SK-N-SH (cell line): Measurements from ENCODE around the gene HAUS1.

Experiments used
- JUND ChIP-seq: IDR thresholded peaks from 2 replicates; pipeline ENCODE4 v1.4.0; 2012
- MXI1 ChIP-seq: IDR thresholded peaks from 2 replicates; pipeline ENCODE4 v1.6.1; 2012; ENCODE audit warnings: mild to moderate bottlenecking, low read depth, low read length, improper control_type of control experiment
- POLR2AphosphoS5 ChIP-seq: IDR thresholded peaks from 2 replicates; pipeline ENCODE4 v1.6.1; 2012; ENCODE audit warnings: low read depth, low read length
- RFX5 ChIP-seq: IDR thresholded peaks from 2 replicates; pipeline ENCODE4 v1.6.1; 2012; ENCODE audit warnings: mild to moderate bottlenecking, improper control_type of control experiment, low read length
- USF1 ChIP-seq: IDR thresholded peaks from 2 replicates; pipeline ENCODE4 v1.4.0; 2012; ENCODE audit warnings: low read depth, borderline replicate concordance
- TF ChIP-seq, protein P1 (sequence below): fragments of 200-600 bp; sonication (generic); IDR thresholded peaks from 2 replicates; pipeline ENCODE4 v1.6.1; 2017; ENCODE audit warnings: antibody characterized with exemption, mild to moderate bottlenecking, moderate library complexity
- TF ChIP-seq, protein P2 (sequence below): IDR thresholded peaks from 2 replicates; pipeline ENCODE4 v1.4.0; 2012; ENCODE audit warnings: low read depth

GRCh38 chr18:46158499-46158898, 54.3 kb downstream of the HAUS1 start:
- no peak for TF ChIP-seq JUND
- TF ChIP-seq, protein P1, sequence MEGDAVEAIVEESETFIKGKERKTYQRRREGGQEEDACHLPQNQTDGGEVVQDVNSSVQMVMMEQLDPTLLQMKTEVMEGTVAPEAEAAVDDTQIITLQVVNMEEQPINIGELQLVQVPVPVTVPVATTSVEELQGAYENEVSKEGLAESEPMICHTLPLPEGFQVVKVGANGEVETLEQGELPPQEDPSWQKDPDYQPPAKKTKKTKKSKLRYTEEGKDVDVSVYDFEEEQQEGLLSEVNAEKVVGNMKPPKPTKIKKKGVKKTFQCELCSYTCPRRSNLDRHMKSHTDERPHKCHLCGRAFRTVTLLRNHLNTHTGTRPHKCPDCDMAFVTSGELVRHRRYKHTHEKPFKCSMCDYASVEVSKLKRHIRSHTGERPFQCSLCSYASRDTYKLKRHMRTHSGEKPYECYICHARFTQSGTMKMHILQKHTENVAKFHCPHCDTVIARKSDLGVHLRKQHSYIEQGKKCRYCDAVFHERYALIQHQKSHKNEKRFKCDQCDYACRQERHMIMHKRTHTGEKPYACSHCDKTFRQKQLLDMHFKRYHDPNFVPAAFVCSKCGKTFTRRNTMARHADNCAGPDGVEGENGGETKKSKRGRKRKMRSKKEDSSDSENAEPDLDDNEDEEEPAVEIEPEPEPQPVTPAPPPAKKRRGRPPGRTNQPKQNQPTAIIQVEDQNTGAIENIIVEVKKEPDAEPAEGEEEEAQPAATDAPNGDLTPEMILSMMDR = no peak
- TF ChIP-seq, protein P2, sequence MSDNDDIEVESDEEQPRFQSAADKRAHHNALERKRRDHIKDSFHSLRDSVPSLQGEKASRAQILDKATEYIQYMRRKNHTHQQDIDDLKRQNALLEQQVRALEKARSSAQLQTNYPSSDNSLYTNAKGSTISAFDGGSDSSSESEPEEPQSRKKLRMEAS = no peak
- TF ChIP-seq RFX5 = no peak
- no peak for TF ChIP-seq USF1
- no peak for TF ChIP-seq MXI1
- TF ChIP-seq POLR2AphosphoS5 = no peak
